ENCODE measurements around the gene KARS1. TPM values are rescaled to one million over a fixed set of nuclear protein-coding genes. Genes with fewer than 3 reads are reported as not detected.

The KARS1 gene
- total and polyA plus RNA-seq, 12 donors = 68.0 to 145 (median 128) TPM

GRCh38 chr16:75629132-75629531, 18.3 kb downstream of the KARS1 start:
- Histone ChIP-seq H3K4me1 (peaks cover 0 to 17% (median 0%) of the 10 kb centered on the region in 9 donors), H3K27me3 (no peaks in the 10 kb centered on the region), H3K4me3 (no peak overlapping the region), H3K36me3 (peaks cover 8 to 91% (median 70%) of the 10 kb centered on the region in 9 donors), H3K9me3 (no peaks in the 10 kb centered on the region), H3K27ac (no peak overlapping the region)
- ATAC-seq (no peak), DNase-seq (no peak)
- TF ChIP-seq CTCF (IDR thresholded peaks at IDR 0.05) = no peak
- intact Hi-C loops (cut with DNase I) = loop anchor here in 5 of 10 donors (10.0 kb wide), 4 partner anchors 64 to 154 kb away; partner anchors contain the start of genes GABARAPL2 (in 2 of the 5) and TMEM231 (in 1 of the 5)
- 89 to 92% methylated on average over 10 of the region's 10 CpGs for WGBS, 2 donors

DNA sequence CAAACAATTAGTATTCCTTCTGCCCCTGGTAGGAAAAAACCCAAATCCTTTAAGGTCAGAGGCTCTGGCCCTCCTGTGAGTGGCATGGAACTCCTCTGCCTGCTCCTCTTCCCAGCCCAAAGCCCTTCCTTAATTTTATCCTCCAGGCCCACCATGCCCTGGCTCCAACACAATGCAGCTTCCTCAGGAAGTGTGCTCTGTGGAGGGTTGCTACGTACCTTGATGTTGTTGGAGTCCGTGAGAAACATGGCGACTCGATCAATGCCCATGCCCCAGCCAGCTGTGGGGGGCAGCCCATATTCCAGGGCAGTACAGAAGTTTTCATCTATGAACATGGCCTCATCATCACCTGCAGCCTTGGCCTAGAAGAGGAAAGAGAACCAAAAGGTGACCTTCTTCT, 19.1 kb downstream of the KARS1 start:
- no peak for ATAC-seq
- DNase-seq = no peak

DNA sequence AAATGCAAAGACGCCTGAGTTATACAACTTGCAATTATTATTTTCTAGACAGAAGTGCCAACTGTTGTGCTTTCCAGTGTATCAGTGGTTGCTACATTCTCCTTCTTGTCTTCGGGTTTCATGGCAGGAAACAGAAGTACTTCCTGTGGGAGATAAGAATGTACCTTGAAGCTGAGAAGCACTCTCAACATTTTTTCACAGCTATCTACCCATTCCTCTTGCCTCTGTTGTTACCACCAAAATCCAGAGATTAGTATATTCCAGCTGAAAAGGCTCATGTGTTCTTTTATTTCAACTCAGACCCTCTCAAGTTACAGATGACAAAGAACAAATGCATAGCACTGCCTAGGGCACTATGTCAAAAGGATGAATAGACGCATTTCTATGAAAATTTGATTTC, 19.6 kb downstream of the KARS1 start:
- intact Hi-C loops (cut with DNase I) = loop anchor here in 5 of 10 donors (10.0 kb wide), 4 partner anchors 63 to 153 kb away; partner anchors contain the start of genes GABARAPL2 (in 2 of the 5) and TMEM231 (in 1 of the 5)
- DNase-seq = no peak
- ATAC-seq = no peak

More for the DNA sequence above, 19.1 kb downstream of the KARS1 start:
- Histone ChIP-seq H3K4me3 (no peak overlapping the region), H3K36me3 (peaks cover 6 to 83% (median 62%) of the 10 kb centered on the region in 9 donors), H3K4me1 (peaks cover 0 to 21% (median 5%) of the 10 kb centered on the region in 9 donors), H3K9me3 (no peaks in the 10 kb centered on the region), H3K27me3 (no peaks in the 10 kb centered on the region), H3K27ac (peak overlapping the region in 4 of 10 donors; percentile 13 to 52 (median 39))
- no peak for TF ChIP-seq CTCF (IDR thresholded peaks at IDR 0.05)
- 70 to 76% methylated on average over 4 of the region's 4 CpGs for WGBS, 2 donors
- intact Hi-C loops (cut with DNase I) = loop anchor here in 5 of 10 donors (10.0 kb wide), 4 partner anchors 64 to 154 kb away; partner anchors contain the start of genes GABARAPL2 (in 2 of the 5) and TMEM231 (in 1 of the 5)

DNA sequence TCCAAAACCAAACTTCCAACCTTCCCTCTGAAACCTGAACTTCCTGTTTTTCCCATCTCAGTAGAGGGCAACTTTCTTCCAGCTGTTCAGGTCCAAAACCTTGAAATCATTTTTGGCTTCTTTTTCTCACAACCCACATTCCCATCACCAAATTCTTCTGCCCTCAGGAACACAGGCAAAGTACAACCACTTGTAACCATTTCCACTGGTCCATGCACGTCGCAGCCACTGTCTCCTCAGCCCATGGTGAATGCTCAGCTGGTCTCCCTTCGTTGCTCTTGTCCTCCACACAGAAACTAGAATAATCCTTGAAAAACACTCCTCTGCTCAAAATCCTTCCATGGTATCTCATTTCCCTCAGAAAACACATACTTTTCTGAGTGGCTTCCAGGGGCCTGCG, 20.7 kb downstream of the KARS1 start:
- 91 to 92% methylated on average over 4 of the region's 4 CpGs for WGBS, 2 donors
- Histone ChIP-seq H3K4me1 (peaks cover 0 to 28% (median 12%) of the 10 kb centered on the region in 9 donors), H3K27ac (peak overlapping the region in 2 of 10 donors; percentile 21 to 52), H3K36me3 (peaks cover 0 to 67% (median 46%) of the 10 kb centered on the region in 9 donors), H3K9me3 (no peaks in the 10 kb centered on the region), H3K27me3 (no peaks in the 10 kb centered on the region), H3K4me3 (no peak overlapping the region)
- intact Hi-C loops (cut with DNase I) = loop anchor here in 5 of 10 donors (10.0 kb wide), 4 partner anchors 62 to 152 kb away; partner anchors contain the start of genes GABARAPL2 (in 2 of the 5) and TMEM231 (in 1 of the 5)
- TF ChIP-seq CTCF (IDR thresholded peaks at IDR 0.05) = no peak
- DNase-seq (no peak), ATAC-seq (no peak)

More for the DNA sequence above, 19.6 kb downstream of the KARS1 start:
- Histone ChIP-seq H3K27ac (peak overlapping the region in 4 of 10 donors; percentile 13 to 52 (median 39)), H3K27me3 (no peaks in the 10 kb centered on the region), H3K4me1 (peaks cover 0 to 21% (median 5%) of the 10 kb centered on the region in 9 donors), H3K9me3 (no peaks in the 10 kb centered on the region), H3K4me3 (no peak overlapping the region), H3K36me3 (peaks cover 6 to 78% (median 57%) of the 10 kb centered on the region in 9 donors)
- no peak for TF ChIP-seq CTCF (IDR thresholded peaks at IDR 0.05)
- WGBS, 2 donors = 41 to 51% methylated on average over 3 of the region's 3 CpGs
